Panc1 (cell line): Measurements from ENCODE around the gene PSMD1.

Experiments
- CTCF ChIP-seq: fragments of 450-650 bp; IDR thresholded peaks from 2 replicates; pipeline ENCODE4 v1.5.1; 2017; ENCODE audit warnings: mild to moderate bottlenecking
- POLR2AphosphoS5 ChIP-seq: IDR thresholded peaks from 2 replicates; pipeline ENCODE4 v1.6.1; 2012; ENCODE audit warnings: mild to moderate bottlenecking, low read depth, low read length, moderate library complexity

DNA sequence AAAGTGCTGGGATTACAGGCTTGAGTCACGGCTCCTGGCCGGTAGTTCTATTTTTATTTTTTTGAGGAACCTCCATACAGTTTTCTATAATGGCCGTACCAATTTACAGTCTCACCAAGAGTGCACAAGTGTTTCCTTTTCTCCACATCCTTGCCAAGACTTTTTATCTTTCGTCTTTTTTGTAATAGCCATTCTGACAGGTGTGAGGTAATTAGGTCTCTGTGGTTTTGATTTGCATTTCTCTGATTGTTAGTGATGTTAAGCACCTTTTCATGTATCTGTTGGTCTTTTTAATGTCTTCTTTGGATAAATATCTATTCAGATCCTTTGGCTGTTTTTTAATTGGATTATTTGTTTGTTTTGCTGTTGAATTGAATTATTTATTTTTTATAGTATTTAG is 151.1 kb downstream of the PSMD1 start:
- TF ChIP-seq CTCF = no peak
- no peak for TF ChIP-seq POLR2AphosphoS5
